Neural cell (in vitro differentiated cells): ENCODE measurements around the gene LGR5. TPM values are rescaled to one million over a fixed set of nuclear protein-coding genes. Genes with fewer than 3 reads are reported as not detected.

ENCODE experiments used
- H2AFZ ChIP-seq: fragments of 200-600, 300-800 bp; sonication (generic), shearing (Covaris generic); 2 replicates; pipeline ENCODE4 v1.6.0; 2014; ENCODE audit warnings: low read depth, mild to moderate bottlenecking, antibody characterized with exemption, low read length, moderate library complexity
- H3F3A ChIP-seq: fragments of 200-600 bp; shearing (Covaris generic); 2 replicates; pipeline ENCODE4 v1.6.1; 2016; ENCODE audit warnings: mild to moderate bottlenecking, moderate library complexity, mixed read lengths, antibody characterized with exemption, low read length; ENCODE audit not compliant: insufficient read depth, poor library complexity, severe bottlenecking
- H3K27ac ChIP-seq: fragments of 200-600, 300-800 bp; sonication (generic), shearing (Covaris generic); 2 replicates; pipeline ENCODE4 v1.5.1; 2014; ENCODE audit warnings: mild to moderate bottlenecking, low read length, moderate library complexity
- H3K27me3 ChIP-seq: fragments of 300-800, 200-600 bp; sonication (generic), shearing (Covaris generic); 2 replicates; pipeline ENCODE4 v1.6.0; 2014; ENCODE audit warnings: mild to moderate bottlenecking, low read depth, low read length, moderate library complexity; ENCODE audit not compliant: insufficient read depth
- H3K36me3 ChIP-seq: fragments of 300-800, 200-600 bp; sonication (generic), shearing (Covaris generic); 2 replicates; pipeline ENCODE4 v1.5.1; 2014; ENCODE audit warnings: mild to moderate bottlenecking, antibody characterized with exemption, low read length, moderate library complexity; ENCODE audit not compliant: insufficient read depth
- H3K4me2 ChIP-seq: fragments of 300-800, 200-600 bp; sonication (generic), shearing (Covaris generic); 2 replicates; pipeline ENCODE4 v1.6.0; 2014; ENCODE audit warnings: mild to moderate bottlenecking, low read length
- H3K4me3 ChIP-seq: fragments of 300-800, 200-600 bp; sonication (generic), shearing (Covaris generic); 2 replicates; pipeline ENCODE4 v1.5.1; 2014; ENCODE audit warnings: mild to moderate bottlenecking, low read length, moderate library complexity
- H3K79me2 ChIP-seq: fragments of 200-600 bp; shearing (Covaris generic); replicated peaks from 2 replicates; pipeline ENCODE4 v1.6.0; 2014; ENCODE audit warnings: mild to moderate bottlenecking, low read length, moderate library complexity; ENCODE audit not compliant: insufficient read depth
- H3K9ac ChIP-seq: fragments of 300-800, 200-600 bp; sonication (generic), shearing (Covaris generic); 2 replicates; pipeline ENCODE4 v1.6.1; 2016; ENCODE audit warnings: mild to moderate bottlenecking, low read length, mixed read lengths
- H3K9me2 ChIP-seq: fragments of 200-600 bp; shearing (Covaris generic); 2 replicates; pipeline ENCODE4 v1.6.1; 2016; ENCODE audit warnings: mild to moderate bottlenecking, low read length, mixed read lengths; ENCODE audit not compliant: insufficient read depth
- H3K9me3 ChIP-seq: fragments of 200-600, 300-800 bp; sonication (generic), shearing (Covaris generic); 2 replicates; pipeline ENCODE4 v1.6.1; 2016; ENCODE audit warnings: mild to moderate bottlenecking, mixed run types, low read length, moderate library complexity, mixed read lengths
- H4K20me1 ChIP-seq: fragments of 200-600 bp; shearing (Covaris generic); 2 replicates; pipeline ENCODE4 v1.6.1; 2016; ENCODE audit warnings: mild to moderate bottlenecking, mixed run types; ENCODE audit not compliant: insufficient read depth
- EP300 ChIP-seq: fragments of 450-650 bp; conservative IDR thresholded peaks from 2 replicates; pipeline ENCODE4 v1.6.1; 2014; ENCODE audit warnings: antibody characterized with exemption, mild to moderate bottlenecking, moderate library complexity; ENCODE audit not compliant: poor library complexity, severe bottlenecking
- EZH2 ChIP-seq: fragments of 200-600, 300-800 bp; shearing (Covaris generic), sonication (generic); IDR thresholded peaks from 2 replicates; pipeline ENCODE4 v1.6.1; 2014; ENCODE audit warnings: antibody characterized with exemption, low read length, borderline replicate concordance, mild to moderate bottlenecking; ENCODE audit not compliant: insufficient read depth, poor library complexity, severe bottlenecking
- MXI1 ChIP-seq: fragments of 450-650 bp; conservative IDR thresholded peaks from 2 replicates; pipeline ENCODE4 v1.6.1; 2014; ENCODE audit warnings: antibody characterized with exemption, mild to moderate bottlenecking; ENCODE audit not compliant: poor library complexity, severe bottlenecking
- POLR2AphosphoS5 ChIP-seq: IDR thresholded peaks from 2 replicates; pipeline ENCODE4 v1.6.1; 2012
- RAD21 ChIP-seq: fragments of 450-650 bp; conservative IDR thresholded peaks from 2 replicates; pipeline ENCODE4 v1.6.1; 2014; ENCODE audit warnings: antibody characterized with exemption, mild to moderate bottlenecking, moderate library complexity
- SMC3 ChIP-seq: fragments of 450-650 bp; conservative IDR thresholded peaks from 2 replicates; pipeline ENCODE4 v1.6.1; 2014; ENCODE audit warnings: antibody characterized with exemption, mild to moderate bottlenecking, moderate library complexity; ENCODE audit not compliant: poor library complexity
- TAF1 ChIP-seq: IDR thresholded peaks from 2 replicates; pipeline ENCODE4 v1.6.1; 2012; ENCODE audit warnings: low read depth
- polyA plus RNA-seq: library from polyadenylated mRNA; depleted of rRNA; stranded (reverse); fragments of >200 nt; gene quantifications from 2 replicates; pipeline ENCODE4 v1.2.3, GENCODE V29; 2014
- TF ChIP-seq, protein P1 (sequence below): IDR thresholded peaks from 2 replicates; pipeline ENCODE4 v1.6.1; 2012; ENCODE audit warnings: borderline replicate concordance
- TF ChIP-seq, protein P2 (sequence below): fragments of 450-650 bp; IDR thresholded peaks from 2 replicates; pipeline ENCODE4 v1.5.1; 2014; ENCODE audit warnings: antibody characterized with exemption, mild to moderate bottlenecking, moderate library complexity; ENCODE audit not compliant: poor library complexity, severe bottlenecking

LGR5 gene
- polyA plus RNA-seq, 1 donor from 2014 or later: 0.16 TPM

DNA sequence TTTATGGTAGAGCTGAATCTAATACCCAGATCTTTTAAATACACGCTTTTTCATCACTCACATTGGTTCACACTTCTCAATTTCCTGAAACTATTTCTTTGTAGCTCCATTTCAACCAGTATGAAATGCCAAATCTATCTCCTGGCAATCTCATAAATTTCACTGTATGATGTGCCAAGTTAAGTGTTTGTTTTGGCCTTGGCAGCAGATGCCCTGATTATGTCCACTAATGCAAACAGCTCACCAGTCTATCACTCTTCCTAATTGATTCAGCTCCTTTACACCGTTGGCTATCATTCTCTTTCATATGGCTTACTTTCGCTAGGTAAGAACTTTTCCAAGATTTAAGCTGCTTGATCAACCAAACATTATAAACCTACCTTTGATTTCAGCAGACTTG, 165.4 kb downstream of the LGR5 start:
- Histone ChIP-seq H3K79me2 (no peaks in the 10 kb centered on the region), H3K9me3 (no peaks in the 10 kb centered on the region), H3K36me3 (peaks cover 7% of the 10 kb centered on the region), H3K27ac (no peak overlapping the region), H3K9me2 (no peaks in the 10 kb centered on the region), H2AFZ (no peak overlapping the region), H3K4me3 (no peak overlapping the region), H3K27me3 (no peaks in the 10 kb centered on the region), H4K20me1 (no peaks in the 10 kb centered on the region), H3F3A (no peaks in the 10 kb centered on the region), H3K4me2 (no peak overlapping the region), H3K9ac (no peak overlapping the region)
- TF ChIP-seq EP300 (no peak), SMC3 (no peak), RAD21 (no peak), TAF1 (no peak), MXI1 (no peak), EZH2 (no peak), POLR2AphosphoS5 (no peak)
- TF ChIP-seq, protein P1, sequence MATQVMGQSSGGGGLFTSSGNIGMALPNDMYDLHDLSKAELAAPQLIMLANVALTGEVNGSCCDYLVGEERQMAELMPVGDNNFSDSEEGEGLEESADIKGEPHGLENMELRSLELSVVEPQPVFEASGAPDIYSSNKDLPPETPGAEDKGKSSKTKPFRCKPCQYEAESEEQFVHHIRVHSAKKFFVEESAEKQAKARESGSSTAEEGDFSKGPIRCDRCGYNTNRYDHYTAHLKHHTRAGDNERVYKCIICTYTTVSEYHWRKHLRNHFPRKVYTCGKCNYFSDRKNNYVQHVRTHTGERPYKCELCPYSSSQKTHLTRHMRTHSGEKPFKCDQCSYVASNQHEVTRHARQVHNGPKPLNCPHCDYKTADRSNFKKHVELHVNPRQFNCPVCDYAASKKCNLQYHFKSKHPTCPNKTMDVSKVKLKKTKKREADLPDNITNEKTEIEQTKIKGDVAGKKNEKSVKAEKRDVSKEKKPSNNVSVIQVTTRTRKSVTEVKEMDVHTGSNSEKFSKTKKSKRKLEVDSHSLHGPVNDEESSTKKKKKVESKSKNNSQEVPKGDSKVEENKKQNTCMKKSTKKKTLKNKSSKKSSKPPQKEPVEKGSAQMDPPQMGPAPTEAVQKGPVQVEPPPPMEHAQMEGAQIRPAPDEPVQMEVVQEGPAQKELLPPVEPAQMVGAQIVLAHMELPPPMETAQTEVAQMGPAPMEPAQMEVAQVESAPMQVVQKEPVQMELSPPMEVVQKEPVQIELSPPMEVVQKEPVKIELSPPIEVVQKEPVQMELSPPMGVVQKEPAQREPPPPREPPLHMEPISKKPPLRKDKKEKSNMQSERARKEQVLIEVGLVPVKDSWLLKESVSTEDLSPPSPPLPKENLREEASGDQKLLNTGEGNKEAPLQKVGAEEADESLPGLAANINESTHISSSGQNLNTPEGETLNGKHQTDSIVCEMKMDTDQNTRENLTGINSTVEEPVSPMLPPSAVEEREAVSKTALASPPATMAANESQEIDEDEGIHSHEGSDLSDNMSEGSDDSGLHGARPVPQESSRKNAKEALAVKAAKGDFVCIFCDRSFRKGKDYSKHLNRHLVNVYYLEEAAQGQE: no peak
- TF ChIP-seq, protein P2, sequence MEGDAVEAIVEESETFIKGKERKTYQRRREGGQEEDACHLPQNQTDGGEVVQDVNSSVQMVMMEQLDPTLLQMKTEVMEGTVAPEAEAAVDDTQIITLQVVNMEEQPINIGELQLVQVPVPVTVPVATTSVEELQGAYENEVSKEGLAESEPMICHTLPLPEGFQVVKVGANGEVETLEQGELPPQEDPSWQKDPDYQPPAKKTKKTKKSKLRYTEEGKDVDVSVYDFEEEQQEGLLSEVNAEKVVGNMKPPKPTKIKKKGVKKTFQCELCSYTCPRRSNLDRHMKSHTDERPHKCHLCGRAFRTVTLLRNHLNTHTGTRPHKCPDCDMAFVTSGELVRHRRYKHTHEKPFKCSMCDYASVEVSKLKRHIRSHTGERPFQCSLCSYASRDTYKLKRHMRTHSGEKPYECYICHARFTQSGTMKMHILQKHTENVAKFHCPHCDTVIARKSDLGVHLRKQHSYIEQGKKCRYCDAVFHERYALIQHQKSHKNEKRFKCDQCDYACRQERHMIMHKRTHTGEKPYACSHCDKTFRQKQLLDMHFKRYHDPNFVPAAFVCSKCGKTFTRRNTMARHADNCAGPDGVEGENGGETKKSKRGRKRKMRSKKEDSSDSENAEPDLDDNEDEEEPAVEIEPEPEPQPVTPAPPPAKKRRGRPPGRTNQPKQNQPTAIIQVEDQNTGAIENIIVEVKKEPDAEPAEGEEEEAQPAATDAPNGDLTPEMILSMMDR: no peak

DNA sequence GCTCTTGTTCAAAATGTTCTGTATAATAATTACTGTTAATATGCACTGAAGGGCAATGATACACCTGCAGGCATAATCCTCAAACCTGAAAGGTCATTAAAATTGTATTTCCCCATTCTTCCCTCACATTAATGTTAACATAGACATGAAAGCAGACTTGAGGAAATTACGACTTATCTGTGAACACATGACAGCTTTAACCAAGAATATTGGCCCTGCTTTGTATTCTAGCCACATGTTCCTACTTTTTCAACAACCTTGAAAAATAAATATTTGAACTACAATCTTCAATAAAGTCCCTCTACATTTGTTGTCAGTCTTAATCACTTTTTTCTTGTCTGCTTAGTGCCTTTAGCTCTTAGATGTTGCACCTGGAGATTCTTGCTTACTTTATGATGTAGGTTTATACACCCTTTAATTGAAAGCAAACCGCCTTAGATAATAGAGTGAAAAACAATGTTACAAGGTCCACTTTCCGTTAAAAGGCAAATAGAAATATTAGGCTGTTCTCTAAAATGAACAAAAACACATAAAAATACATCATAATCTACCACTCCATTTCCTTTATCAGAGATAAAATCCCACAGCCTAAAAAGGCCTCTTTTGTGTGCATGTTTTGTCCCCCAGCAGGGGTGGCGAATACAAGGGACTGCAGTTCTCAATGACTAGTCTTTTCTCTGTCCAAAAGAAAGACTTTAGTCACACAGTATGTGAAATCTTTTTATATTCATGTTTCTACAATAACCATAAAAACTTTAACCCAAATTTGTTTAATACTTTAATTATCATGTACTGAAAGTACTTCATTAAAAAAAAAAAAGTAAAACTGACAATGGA, 168.1 kb downstream of the LGR5 start:
- no peak overlapping the region for H3K4me3 ChIP-seq
- no peak overlapping the region for H3K4me2 ChIP-seq
- no peaks in the 10 kb centered on the region for H3K9me3 ChIP-seq
- H3K9me2 ChIP-seq: no peaks in the 10 kb centered on the region
- no peak for TF ChIP-seq SMC3
- TF ChIP-seq RAD21: no peak
- no peak for TF ChIP-seq TAF1
- no peak for TF ChIP-seq POLR2AphosphoS5
- no peak for TF ChIP-seq EP300
- no peak for TF ChIP-seq EZH2
- TF ChIP-seq, protein P1: no peak
- no peak for TF ChIP-seq MXI1
- TF ChIP-seq, protein P2: no peak
- H3K79me2 ChIP-seq: no peaks in the 10 kb centered on the region
- H3F3A ChIP-seq: no peaks in the 10 kb centered on the region
- H3K27ac ChIP-seq: no peak overlapping the region
- H3K36me3 ChIP-seq: peaks cover 12% of the 10 kb centered on the region
- H4K20me1 ChIP-seq: no peaks in the 10 kb centered on the region
- H3K9ac ChIP-seq: no peak overlapping the region
- no peaks in the 10 kb centered on the region for H3K27me3 ChIP-seq
- no peak overlapping the region for H2AFZ ChIP-seq
